ENCODE results near the gene DAPK2.

DAPK2 gene

GRCh38 chr15:63994073-63994600 is 52.1 kb downstream of the DAPK2 start:
- no peak for DNase-seq

- no peak for DNase-seq
Observed at GRCh38 chr15:63992300-63992699, 54.0 kb downstream of the DAPK2 start.

- DNase-seq: no peak
Observed at GRCh38 chr15:63991706-63992105, 54.6 kb downstream of the DAPK2 start.

GRCh38 chr15:63990454-63990853 is 55.8 kb downstream of the DAPK2 start:
- DNase-seq: no peak

- no peak for DNase-seq
Observed at GRCh38 chr15:63987796-63988378, 58.4 kb downstream of the DAPK2 start.

- DNase-seq: no peak
Observed at GRCh38 chr15:63986751-63987341, 59.4 kb downstream of the DAPK2 start.

- no peak for DNase-seq
Observed at GRCh38 chr15:63986185-63986680, 60.1 kb downstream of the DAPK2 start.

- DNase-seq: no peak
Observed at GRCh38 chr15:63985221-63986184, 60.8 kb downstream of the DAPK2 start.

GRCh38 chr15:63984331-63984730 is 62.0 kb downstream of the DAPK2 start:
- no peak for DNase-seq

GRCh38 chr15:63983061-63983711 is 63.1 kb downstream of the DAPK2 start:
- no peak for DNase-seq

GRCh38 chr15:63982381-63982854 is 63.9 kb downstream of the DAPK2 start:
- DNase-seq: no peak

- DNase-seq: no peak
Observed at GRCh38 chr15:63981596-63982320, 64.5 kb downstream of the DAPK2 start.

- DNase-seq: no peak
Observed at GRCh38 chr15:63979262-63979793, 67.0 kb downstream of the DAPK2 start.

GRCh38 chr15:63978511-63979261 is 67.6 kb downstream of the DAPK2 start:
- no peak for DNase-seq

GRCh38 chr15:63977119-63977518 is 69.2 kb downstream of the DAPK2 start:
- DNase-seq: no peak

GRCh38 chr15:63974021-63974420 is 72.3 kb downstream of the DAPK2 start:
- DNase-seq: no peak

- DNase-seq: no peak
Observed at GRCh38 chr15:63973212-63974009, 72.9 kb downstream of the DAPK2 start.

GRCh38 chr15:63972801-63973200 is 73.5 kb downstream of the DAPK2 start:
- no peak for DNase-seq

GRCh38 chr15:63971904-63972303 is 74.4 kb downstream of the DAPK2 start:
- DNase-seq: no peak

GRCh38 chr15:63971427-63971805 is 74.9 kb downstream of the DAPK2 start:
- no peak for DNase-seq
